RKO (cell line): ENCODE results near the gene TMEM97.

Source experiments
- DNase-seq: peaks from one replicate; pipeline ENCODE4 v3.0.0-alpha.2; 2016; ENCODE audit warnings: low spot score

TMEM97 gene

GRCh38 chr17:28365487-28365886 is 46.5 kb downstream of the TMEM97 start:
- DNase-seq: no peak

GRCh38 chr17:28366605-28367004 is 47.6 kb downstream of the TMEM97 start:
- no peak for DNase-seq

GRCh38 chr17:28367641-28368305 is 48.8 kb downstream of the TMEM97 start:
- DNase-seq: no peak

- DNase-seq: no peak
These were observed 49.4 kb downstream of the TMEM97 start for GRCh38 chr17:28368306-28368831.

- no peak for DNase-seq
These were observed 50.1 kb downstream of the TMEM97 start for GRCh38 chr17:28368915-28369683.

GRCh38 chr17:28369684-28370034 is 50.7 kb downstream of the TMEM97 start:
- DNase-seq: no peak

- DNase-seq: no peak
These were observed 51.2 kb downstream of the TMEM97 start, which contains the start of gene VTN for GRCh38 chr17:28370035-28370743. TSS of gene VTN (minus strand) at chr17:28370307. CDS start at chr17:28370203, 104 bp downstream.

- DNase-seq: no peak
These were observed 51.7 kb downstream of the TMEM97 start for GRCh38 chr17:28370744-28371103.

- DNase-seq: peak; percentile 85
These were observed 52.5 kb downstream of the TMEM97 start, which contains the start of gene SARM1 for GRCh38 chr17:28371245-28372202. TSS of gene SARM1 (plus strand) at chr17:28371694. CDS start at chr17:28372033, 339 bp downstream.

GRCh38 chr17:28372203-28372944 is 53.4 kb downstream of the TMEM97 start:
- no peak for DNase-seq

GRCh38 chr17:28372945-28373274 is 53.9 kb downstream of the TMEM97 start:
- DNase-seq: no peak
